Prostate gland (tissue), 2 donors: ENCODE data around the gene HK1.

Experiments
- POLR2A ChIP-seq: fragments of 450-650 bp; IDR thresholded peaks from one replicate; pipeline ENCODE4 v1.6.1; 2016; ENCODE audit warnings: antibody characterized with exemption, mild to moderate bottlenecking
- POLR2AphosphoS5 ChIP-seq: sonication (generic); formaldehyde crosslinking; IDR thresholded peaks from one replicate; pipeline ENCODE4 v1.6.1; 2017; ENCODE audit warnings: antibody characterized with exemption
- TF ChIP-seq, protein P1 (sequence below), 4 experiments: fragments of 200-600 bp in 2 of 4; fragments of 450-650 bp in 2 of 4; sonication (generic) in 2 of 4; IDR thresholded peaks; 1 replicate in 3 of 4; 2 replicates in 1 of 4; pipeline ENCODE4 v1.5.1; 2016 to 2019; ENCODE audit warnings: antibody characterized with exemption in 4 of 4, mild to moderate bottlenecking in 2 of 4, moderate library complexity in 2 of 4

DNA sequence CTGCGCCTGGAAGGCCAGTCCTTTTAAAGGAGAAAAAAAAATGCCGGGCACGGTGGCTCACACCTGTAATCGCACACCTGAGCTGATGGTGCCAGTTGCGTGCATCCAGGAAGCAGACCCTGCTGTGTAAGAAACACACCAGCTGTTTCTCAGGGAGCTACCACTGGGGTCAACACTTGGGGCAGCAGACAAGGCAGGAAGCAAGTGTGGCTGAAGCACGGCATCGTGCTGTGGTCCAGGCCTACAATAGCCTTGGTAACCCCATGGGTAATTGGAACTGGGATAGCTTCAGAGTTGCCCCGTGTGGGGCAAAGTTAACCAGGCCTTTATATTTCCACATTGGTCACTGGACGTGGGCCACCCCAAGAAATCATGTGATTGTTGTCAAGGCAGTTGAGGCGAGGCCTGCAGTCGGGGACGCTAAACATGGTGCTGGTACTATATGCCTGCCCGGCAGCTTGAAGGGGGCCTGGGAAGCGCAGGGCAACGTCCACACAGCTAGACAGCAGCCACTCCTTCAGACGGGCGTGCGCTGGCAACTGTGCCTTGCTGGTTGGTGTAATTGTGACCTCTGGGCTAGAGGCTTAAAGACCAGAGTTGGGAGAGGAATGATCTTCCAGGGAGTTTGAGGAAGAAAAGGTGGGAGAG lies 140.9 kb downstream of the HK1 start:
- no peak for TF ChIP-seq POLR2A
- TF ChIP-seq, protein P1, sequence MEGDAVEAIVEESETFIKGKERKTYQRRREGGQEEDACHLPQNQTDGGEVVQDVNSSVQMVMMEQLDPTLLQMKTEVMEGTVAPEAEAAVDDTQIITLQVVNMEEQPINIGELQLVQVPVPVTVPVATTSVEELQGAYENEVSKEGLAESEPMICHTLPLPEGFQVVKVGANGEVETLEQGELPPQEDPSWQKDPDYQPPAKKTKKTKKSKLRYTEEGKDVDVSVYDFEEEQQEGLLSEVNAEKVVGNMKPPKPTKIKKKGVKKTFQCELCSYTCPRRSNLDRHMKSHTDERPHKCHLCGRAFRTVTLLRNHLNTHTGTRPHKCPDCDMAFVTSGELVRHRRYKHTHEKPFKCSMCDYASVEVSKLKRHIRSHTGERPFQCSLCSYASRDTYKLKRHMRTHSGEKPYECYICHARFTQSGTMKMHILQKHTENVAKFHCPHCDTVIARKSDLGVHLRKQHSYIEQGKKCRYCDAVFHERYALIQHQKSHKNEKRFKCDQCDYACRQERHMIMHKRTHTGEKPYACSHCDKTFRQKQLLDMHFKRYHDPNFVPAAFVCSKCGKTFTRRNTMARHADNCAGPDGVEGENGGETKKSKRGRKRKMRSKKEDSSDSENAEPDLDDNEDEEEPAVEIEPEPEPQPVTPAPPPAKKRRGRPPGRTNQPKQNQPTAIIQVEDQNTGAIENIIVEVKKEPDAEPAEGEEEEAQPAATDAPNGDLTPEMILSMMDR (IDR thresholded peaks at IDR 0.05), result no peak
- TF ChIP-seq POLR2AphosphoS5, result no peak
